K562 (cell line): Measurements from ENCODE around the gene OXNAD1. TPM values are rescaled to one million over a fixed set of nuclear protein-coding genes. Genes with fewer than 3 reads are reported as not detected.

Experiments
- MYBL2 ChIP-seq, 2 experiments: fragments of 450-650 bp in 1 of 2; sonication (generic) in 1 of 2; formaldehyde crosslinking in 1 of 2; IDR thresholded peaks; 2 replicates each; pipeline versions ENCODE4 v1.6.1 to v1.8.1; 2017 to 2022; ENCODE audit warnings: borderline replicate concordance in 1 of 2, inconsistent platforms in 1 of 2, low read depth in 1 of 2, mild to moderate bottlenecking in 1 of 2, missing genetic modification reagents in 1 of 2, moderate library complexity in 1 of 2
- REST ChIP-seq, 2 experiments: fragments of 450-650 bp; formaldehyde crosslinking in 1 of 2; IDR thresholded peaks; 2 replicates each; pipeline versions ENCODE4 v1.4.0 to v1.6.1; 2014 to 2020; ENCODE audit warnings: mild to moderate bottlenecking in 2 of 2, borderline replicate concordance in 1 of 2, low read depth in 1 of 2
- SUPT5H ChIP-seq: fragments of 450-650 bp; IDR thresholded peaks from 2 replicates; pipeline ENCODE4 v1.6.1; 2016
- ZNF212 ChIP-seq: fragments of 450-650 bp; formaldehyde crosslinking; IDR thresholded peaks from 2 replicates; pipeline ENCODE4 v1.4.0; 2020; ENCODE audit warnings: mild to moderate bottlenecking
- ZNF436 ChIP-seq: fragments of 250-450, 450-650 bp; sonication (Bioruptor Pico); formaldehyde crosslinking; IDR thresholded peaks from 2 replicates; pipeline ENCODE4 v1.7.0; 2020; ENCODE audit warnings: mild to moderate bottlenecking
- polyA plus RNA-seq, 8 experiments: library from polyadenylated mRNA; depleted of rRNA in 4 of 8; stranded (reverse) in 5 of 8; unstranded in 3 of 8; fragments of >200 nt; fragmentation: Nextera tagmentation in 2 of 8; fragmentation: Illumina TruSeq in 1 of 8; extraction: Ambion mirVana in 2 of 8; extraction: Trizol in 1 of 8; gene quantifications; 2 replicates each; pipeline versions ENCODE4 v1.2.1 to v1.2.3, GENCODE V29; 2011 to 2014; ENCODE audit warnings: inconsistent platforms in 1 of 8, missing spikeins in 1 of 8
- total RNA-seq, 7 experiments: library from RNA; depleted of rRNA in 6 of 7; stranded (reverse); fragments of >200 nt in 6 of 7; fragmentation: Illumina TruSeq in 2 of 7; extraction: Trizol in 2 of 7; gene quantifications; 2 replicates each; pipeline versions ENCODE4 v1.2.1 to v1.2.3, GENCODE V29; 2011 to 2021; ENCODE audit warnings: low replicate concordance in 1 of 7

OXNAD1 gene
- total and polyA plus RNA-seq, 9 of the 15 experiments (the other 6 are each of a cell fraction or from before 2014, with no cell fraction given) = 12.8 to 44.4 (median 41.1) TPM

- TF ChIP-seq REST (IDR thresholded peaks at IDR 0.05; ENCODE audit: borderline replicate concordance) (no peak), REST (CRISPR knock-in tag; IDR thresholded peaks at IDR 0.05; ENCODE audit: low read depth) (no peak), ZNF436 (no peak), MYBL2 (IDR thresholded peaks at IDR 0.05; ENCODE audit: low read depth) (no peak), MYBL2 (CRISPR knock-in tag; IDR thresholded peaks at IDR 0.05; ENCODE audit: borderline replicate concordance) (no peak), SUPT5H (no peak), ZNF212 (CRISPR knock-in tag) (no peak)
- TF ChIP-seq, all 486 proteins: peak for 0
These were observed 25.2 kb upstream of the OXNAD1 start (continued) for GRCh38 chr3:16239780-16240179.
